EH (cell line): ENCODE data around the gene GLB1L.
"Not testable (repeated sequence)": the region's sequence is repeated elsewhere in the genome, so short reads cannot be mapped to it uniquely, and the experiment has no call there.

Experiments
- DNase-seq: peaks from one replicate; pipeline ENCODE4 v3.0.0-alpha.2; 2015; ENCODE audit warnings: low read depth

GLB1L gene

GRCh38 chr2:219280651-219281050, 35.4 kb upstream of the GLB1L start:
- DNase-seq = no peak

- no peak for DNase-seq
These were observed 34.8 kb upstream of the GLB1L start for GRCh38 chr2:219279916-219280516.

GRCh38 chr2:219279151-219279915, 34.1 kb upstream of the GLB1L start, which contains the start of gene DNAJB2:
DNAJB2 (plus strand) TSS chr2:219279366; CDS start chr2:219279834, 468 bp downstream.
- peak; percentile 100 for DNase-seq

- DNase-seq = no peak
These were observed 33.5 kb upstream of the GLB1L start for GRCh38 chr2:219278655-219279150.

- DNase-seq = peak; percentile 88
These were observed 32.7 kb upstream of the GLB1L start for GRCh38 chr2:219277703-219278654.

GRCh38 chr2:219274361-219274921, 29.2 kb upstream of the GLB1L start:
- peak; percentile 91 for DNase-seq

- peak; percentile 55 for DNase-seq
These were observed 28.7 kb upstream of the GLB1L start for GRCh38 chr2:219273937-219274336.

GRCh38 chr2:219272995-219273394, 27.8 kb upstream of the GLB1L start:
- DNase-seq = peak; percentile 46

GRCh38 chr2:219272356-219272755, 27.1 kb upstream of the GLB1L start:
- DNase-seq = no peak

GRCh38 chr2:219271021-219271420, 25.8 kb upstream of the GLB1L start:
- DNase-seq = no peak

GRCh38 chr2:219270055-219270372, 24.8 kb upstream of the GLB1L start:
- DNase-seq = no peak

GRCh38 chr2:219269362-219270054, 24.3 kb upstream of the GLB1L start:
- DNase-seq = no peak

- no peak for DNase-seq
These were observed 23.1 kb upstream of the GLB1L start for GRCh38 chr2:219268294-219268693.

- no peak for DNase-seq
These were observed 21.6 kb upstream of the GLB1L start for GRCh38 chr2:219266886-219267285.

GRCh38 chr2:219266232-219266631, 21.0 kb upstream of the GLB1L start:
- no peak for DNase-seq

GRCh38 chr2:219261024-219261855, 16.0 kb upstream of the GLB1L start:
- DNase-seq = no peak

GRCh38 chr2:219258942-219259341, 13.7 kb upstream of the GLB1L start:
- DNase-seq = not testable (repeated sequence)

GRCh38 chr2:219254590-219255201, 9.5 kb upstream of the GLB1L start:
- peak; percentile 15 for DNase-seq

- peak; percentile 73 for DNase-seq
These were observed 8.7 kb upstream of the GLB1L start, which contains the start of gene TUBA4A for GRCh38 chr2:219253753-219254589. TUBA4A (minus strand) TSS chr2:219253918; CDS start chr2:219253858, 60 bp downstream.
